HepG2 (cell line): ENCODE measurements around the gene SPATA21. TPM values are rescaled to one million over a fixed set of nuclear protein-coding genes. Genes with fewer than 3 reads are reported as not detected.

Experiments
- ATM ChIP-seq: fragments of 450-650 bp; IDR thresholded peaks from 2 replicates; pipeline ENCODE4 v1.7.1; 2017; ENCODE audit warnings: mild to moderate bottlenecking, borderline replicate concordance
- CEBPB ChIP-seq: IDR thresholded peaks from 2 replicates; pipeline ENCODE4 v1.6.1; 2011; ENCODE audit warnings: low read depth, low read length, improper control_type of control experiment, borderline replicate concordance
- IKZF5 ChIP-seq: IDR thresholded peaks from 2 replicates; pipeline ENCODE4 v1.6.1; 2018; ENCODE audit warnings: missing genetic modification reagents, mild to moderate bottlenecking, missing compliant biosample characterization
- KDM3A ChIP-seq: IDR thresholded peaks from 2 replicates; pipeline ENCODE4 v1.6.1; 2018; ENCODE audit warnings: low read depth, missing compliant biosample characterization
- KDM5A ChIP-seq: fragments of 200-600 bp; sonication (generic); IDR thresholded peaks from 2 replicates; pipeline ENCODE4 v1.7.0; 2018; ENCODE audit warnings: antibody characterized with exemption, mild to moderate bottlenecking, low read length, borderline replicate concordance
- MIER2 ChIP-seq: IDR thresholded peaks from 2 replicates; pipeline ENCODE4 v1.6.1; 2016; ENCODE audit warnings: missing biosample characterization, missing genetic modification reagents
- PLSCR1 ChIP-seq: sonication (generic); formaldehyde crosslinking; IDR thresholded peaks from 2 replicates; pipeline ENCODE4 v1.5.0; 2020; ENCODE audit warnings: missing genetic modification reagents, mild to moderate bottlenecking, borderline replicate concordance
- STAT5B ChIP-seq: sonication (generic); formaldehyde crosslinking; IDR thresholded peaks from 2 replicates; pipeline ENCODE4 v1.4.0; 2020; ENCODE audit warnings: missing genetic modification reagents
- TFAP4 ChIP-seq: sonication (generic); IDR thresholded peaks from 2 replicates; pipeline ENCODE4 v1.6.1; 2016; ENCODE audit warnings: low read depth, borderline replicate concordance
- ZBTB1 ChIP-seq: sonication (generic); formaldehyde crosslinking; IDR thresholded peaks from 2 replicates; pipeline ENCODE4 v1.4.0; 2020; ENCODE audit warnings: missing genetic modification reagents, borderline replicate concordance
- ZBTB3 ChIP-seq: sonication (generic); formaldehyde crosslinking; IDR thresholded peaks from 2 replicates; pipeline ENCODE4 v1.4.0; 2020; ENCODE audit warnings: low read depth, mild to moderate bottlenecking, moderate library complexity, missing genetic modification reagents, borderline replicate concordance
- ZMYM3 ChIP-seq: sonication (generic); formaldehyde crosslinking; IDR thresholded peaks from 2 replicates; pipeline ENCODE4 v1.5.1; 2020; ENCODE audit warnings: mild to moderate bottlenecking, missing genetic modification reagents
- ZNF280B ChIP-seq: sonication (generic); formaldehyde crosslinking; IDR thresholded peaks from 2 replicates; pipeline ENCODE4 v1.5.0; 2020; ENCODE audit warnings: missing genetic modification reagents, mild to moderate bottlenecking, borderline replicate concordance
- ZSCAN25 ChIP-seq: sonication (generic); formaldehyde crosslinking; IDR thresholded peaks from 2 replicates; pipeline ENCODE4 v1.8.0; 2022; ENCODE audit warnings: mild to moderate bottlenecking, missing genetic modification reagents
- polyA plus RNA-seq, 8 experiments: library from polyadenylated mRNA; depleted of rRNA in 3 of 8; stranded (reverse) in 7 of 8; unstranded in 1 of 8; fragments of >200 nt; fragmentation: Illumina TruSeq in 4 of 8; extraction: Trizol in 4 of 8; gene quantifications; 2 replicates each; pipeline versions ENCODE4 v1.2.1 to v1.2.3, GENCODE V29; 2011 to 2016; ENCODE audit warnings: low read depth in 4 of 8, missing spikeins in 1 of 8, mixed read lengths in 1 of 8; ENCODE audit not compliant: insufficient read depth in 1 of 8
- total RNA-seq, 5 experiments: library from RNA; depleted of rRNA; stranded (reverse); fragments of >200 nt; fragmentation: Illumina TruSeq; extraction: Trizol; gene quantifications; 2 replicates each; pipeline ENCODE4 v1.2.3, GENCODE V29; 2016; ENCODE audit warnings: low read depth in 1 of 5
- TF ChIP-seq, protein P1 (sequence below): sonication (generic); formaldehyde crosslinking; IDR thresholded peaks from 2 replicates; pipeline ENCODE4 v1.9.0; 2021; ENCODE audit warnings: missing genetic modification reagents, borderline replicate concordance

Gene SPATA21
- total and polyA plus RNA-seq, 2 of the 13 experiments (the other 11 are each of a cell fraction or from before 2014, with no cell fraction given) = 0.80 to 1.4 TPM

DNA sequence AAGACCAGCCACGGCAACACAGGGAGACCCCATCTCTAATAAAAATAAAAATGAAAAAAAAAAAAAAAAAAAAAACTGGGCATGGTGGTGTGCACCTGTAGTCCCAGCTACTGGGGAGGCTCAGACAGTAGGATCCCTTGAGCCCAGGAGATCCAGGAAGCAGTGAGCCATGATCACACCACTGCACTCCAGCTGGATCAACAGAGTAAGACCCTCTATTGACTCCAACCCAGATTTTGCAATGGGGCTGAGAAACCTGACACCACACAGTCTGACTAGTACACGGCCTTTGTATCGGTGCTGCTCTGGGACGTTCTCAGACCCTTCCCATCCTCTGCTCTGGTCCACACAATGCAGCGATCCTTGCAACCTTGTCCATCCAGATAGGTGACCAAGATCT is 31.8 kb downstream of the SPATA21 start (continued):
- no peak for TF ChIP-seq KDM5A
- TF ChIP-seq MIER2 (CRISPR knock-in tag) = no peak
- TF ChIP-seq STAT5B (CRISPR knock-in tag) = no peak
- TF ChIP-seq ATM = no peak
- TF ChIP-seq TFAP4 = peak; percentile 44; the same call in 1 of the 2 replicates
- TF ChIP-seq PLSCR1 = no peak
- TF ChIP-seq CEBPB = peak; percentile 9; the same call in 1 of the 2 replicates
- peak; percentile 60; the same call in 1 of the 2 replicates for TF ChIP-seq ZMYM3 (CRISPR knock-in tag)
- TF ChIP-seq ZNF280B (CRISPR knock-in tag) = no peak
- TF ChIP-seq, protein P1, sequence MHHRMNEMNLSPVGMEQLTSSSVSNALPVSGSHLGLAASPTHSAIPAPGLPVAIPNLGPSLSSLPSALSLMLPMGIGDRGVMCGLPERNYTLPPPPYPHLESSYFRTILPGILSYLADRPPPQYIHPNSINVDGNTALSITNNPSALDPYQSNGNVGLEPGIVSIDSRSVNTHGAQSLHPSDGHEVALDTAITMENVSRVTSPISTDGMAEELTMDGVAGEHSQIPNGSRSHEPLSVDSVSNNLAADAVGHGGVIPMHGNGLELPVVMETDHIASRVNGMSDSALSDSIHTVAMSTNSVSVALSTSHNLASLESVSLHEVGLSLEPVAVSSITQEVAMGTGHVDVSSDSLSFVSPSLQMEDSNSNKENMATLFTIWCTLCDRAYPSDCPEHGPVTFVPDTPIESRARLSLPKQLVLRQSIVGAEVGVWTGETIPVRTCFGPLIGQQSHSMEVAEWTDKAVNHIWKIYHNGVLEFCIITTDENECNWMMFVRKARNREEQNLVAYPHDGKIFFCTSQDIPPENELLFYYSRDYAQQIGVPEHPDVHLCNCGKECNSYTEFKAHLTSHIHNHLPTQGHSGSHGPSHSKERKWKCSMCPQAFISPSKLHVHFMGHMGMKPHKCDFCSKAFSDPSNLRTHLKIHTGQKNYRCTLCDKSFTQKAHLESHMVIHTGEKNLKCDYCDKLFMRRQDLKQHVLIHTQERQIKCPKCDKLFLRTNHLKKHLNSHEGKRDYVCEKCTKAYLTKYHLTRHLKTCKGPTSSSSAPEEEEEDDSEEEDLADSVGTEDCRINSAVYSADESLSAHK (CRISPR knock-in tag) = no peak
- TF ChIP-seq IKZF5 (CRISPR knock-in tag) = no peak
- no peak for TF ChIP-seq ZSCAN25
- TF ChIP-seq ZBTB1 (CRISPR knock-in tag) = no peak
- no peak for TF ChIP-seq KDM3A (CRISPR knock-in tag)
- TF ChIP-seq ZBTB3 = peak; percentile 30; the same call in 1 of the 2 replicates
- TF ChIP-seq, all 625 proteins: peak for 8
